ENCODE measurements around the gene ACADVL.

The ACADVL gene

DNA sequence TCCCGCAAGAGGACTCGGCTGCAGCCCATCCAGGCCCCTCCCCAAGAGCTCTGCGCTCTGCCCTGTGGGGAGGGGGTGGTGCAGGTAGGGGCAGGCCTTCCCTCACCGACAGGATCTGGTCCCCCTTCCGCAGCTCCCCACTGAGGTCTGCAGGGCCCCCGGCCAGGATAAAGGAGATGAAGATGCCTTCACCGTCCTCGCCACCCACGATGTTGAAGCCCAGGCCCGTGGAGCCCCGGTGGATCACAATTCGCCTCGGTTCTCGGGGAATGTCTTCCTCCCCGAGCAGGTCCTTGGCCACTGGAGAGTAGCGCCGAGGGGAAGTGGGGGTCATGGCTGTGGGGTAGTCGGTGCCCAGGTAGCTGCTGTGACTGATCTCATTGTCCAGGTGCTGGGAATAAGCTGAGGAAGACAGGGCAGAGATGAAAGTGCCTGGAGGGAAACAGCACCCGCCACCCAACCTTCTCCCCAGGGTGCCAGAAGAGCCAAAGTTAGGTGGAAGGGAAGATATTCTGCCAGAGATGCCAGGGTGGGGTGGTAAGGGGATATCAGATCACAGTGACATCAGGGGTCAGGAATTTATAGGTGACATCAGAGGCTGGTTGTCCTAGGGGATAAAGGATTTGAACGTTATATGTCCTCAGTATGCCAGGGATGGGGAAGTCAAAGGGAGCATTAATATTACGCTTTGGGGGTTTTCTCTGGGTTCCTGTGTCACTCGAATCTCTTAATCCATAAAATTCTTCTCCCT lies 22.9 kb upstream of the ACADVL start:
- TF ChIP-seq POLR2AphosphoS5 (IDR thresholded peaks at IDR 0.05; ENCODE audit: low read depth): no peak
- TF ChIP-seq SPI1 (IDR thresholded peaks at IDR 0.05; ENCODE audit: borderline replicate concordance, low read depth): no peak
- TF ChIP-seq, protein P1, sequence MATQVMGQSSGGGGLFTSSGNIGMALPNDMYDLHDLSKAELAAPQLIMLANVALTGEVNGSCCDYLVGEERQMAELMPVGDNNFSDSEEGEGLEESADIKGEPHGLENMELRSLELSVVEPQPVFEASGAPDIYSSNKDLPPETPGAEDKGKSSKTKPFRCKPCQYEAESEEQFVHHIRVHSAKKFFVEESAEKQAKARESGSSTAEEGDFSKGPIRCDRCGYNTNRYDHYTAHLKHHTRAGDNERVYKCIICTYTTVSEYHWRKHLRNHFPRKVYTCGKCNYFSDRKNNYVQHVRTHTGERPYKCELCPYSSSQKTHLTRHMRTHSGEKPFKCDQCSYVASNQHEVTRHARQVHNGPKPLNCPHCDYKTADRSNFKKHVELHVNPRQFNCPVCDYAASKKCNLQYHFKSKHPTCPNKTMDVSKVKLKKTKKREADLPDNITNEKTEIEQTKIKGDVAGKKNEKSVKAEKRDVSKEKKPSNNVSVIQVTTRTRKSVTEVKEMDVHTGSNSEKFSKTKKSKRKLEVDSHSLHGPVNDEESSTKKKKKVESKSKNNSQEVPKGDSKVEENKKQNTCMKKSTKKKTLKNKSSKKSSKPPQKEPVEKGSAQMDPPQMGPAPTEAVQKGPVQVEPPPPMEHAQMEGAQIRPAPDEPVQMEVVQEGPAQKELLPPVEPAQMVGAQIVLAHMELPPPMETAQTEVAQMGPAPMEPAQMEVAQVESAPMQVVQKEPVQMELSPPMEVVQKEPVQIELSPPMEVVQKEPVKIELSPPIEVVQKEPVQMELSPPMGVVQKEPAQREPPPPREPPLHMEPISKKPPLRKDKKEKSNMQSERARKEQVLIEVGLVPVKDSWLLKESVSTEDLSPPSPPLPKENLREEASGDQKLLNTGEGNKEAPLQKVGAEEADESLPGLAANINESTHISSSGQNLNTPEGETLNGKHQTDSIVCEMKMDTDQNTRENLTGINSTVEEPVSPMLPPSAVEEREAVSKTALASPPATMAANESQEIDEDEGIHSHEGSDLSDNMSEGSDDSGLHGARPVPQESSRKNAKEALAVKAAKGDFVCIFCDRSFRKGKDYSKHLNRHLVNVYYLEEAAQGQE (IDR thresholded peaks at IDR 0.05; ENCODE audit: insufficient replicate concordance, low read depth): no peak
- no peak for TF ChIP-seq GABPA (IDR thresholded peaks at IDR 0.05; ENCODE audit: low read depth)
- TF ChIP-seq, protein P2, sequence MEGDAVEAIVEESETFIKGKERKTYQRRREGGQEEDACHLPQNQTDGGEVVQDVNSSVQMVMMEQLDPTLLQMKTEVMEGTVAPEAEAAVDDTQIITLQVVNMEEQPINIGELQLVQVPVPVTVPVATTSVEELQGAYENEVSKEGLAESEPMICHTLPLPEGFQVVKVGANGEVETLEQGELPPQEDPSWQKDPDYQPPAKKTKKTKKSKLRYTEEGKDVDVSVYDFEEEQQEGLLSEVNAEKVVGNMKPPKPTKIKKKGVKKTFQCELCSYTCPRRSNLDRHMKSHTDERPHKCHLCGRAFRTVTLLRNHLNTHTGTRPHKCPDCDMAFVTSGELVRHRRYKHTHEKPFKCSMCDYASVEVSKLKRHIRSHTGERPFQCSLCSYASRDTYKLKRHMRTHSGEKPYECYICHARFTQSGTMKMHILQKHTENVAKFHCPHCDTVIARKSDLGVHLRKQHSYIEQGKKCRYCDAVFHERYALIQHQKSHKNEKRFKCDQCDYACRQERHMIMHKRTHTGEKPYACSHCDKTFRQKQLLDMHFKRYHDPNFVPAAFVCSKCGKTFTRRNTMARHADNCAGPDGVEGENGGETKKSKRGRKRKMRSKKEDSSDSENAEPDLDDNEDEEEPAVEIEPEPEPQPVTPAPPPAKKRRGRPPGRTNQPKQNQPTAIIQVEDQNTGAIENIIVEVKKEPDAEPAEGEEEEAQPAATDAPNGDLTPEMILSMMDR (IDR thresholded peaks at IDR 0.05; ENCODE audit: insufficient read depth, low read length): no peak
- H3K27ac ChIP-seq (replicated peaks): no peak overlapping the region
- no peak for DNase-seq (ENCODE audit: low read depth in 1 of 2, low spot score in 1 of 2)
- no peak overlapping the region for H3K4me3 ChIP-seq (replicated peaks; ENCODE audit: insufficient read depth, low read length)
- H3K27me3 ChIP-seq (ENCODE audit: insufficient read depth, poor library complexity, severe bottlenecking): no peaks in the 10 kb centered on the region

GRCh38 chr17:7203391-7203790 lies 16.3 kb upstream of the ACADVL start:
- DNase-seq (ENCODE audit: low read depth in 1 of 2, low spot score in 1 of 2): no peak
- H3K27me3 ChIP-seq (ENCODE audit: insufficient read depth, poor library complexity, severe bottlenecking): no peaks in the 10 kb centered on the region
- no peak for TF ChIP-seq SPI1 (IDR thresholded peaks at IDR 0.05; ENCODE audit: borderline replicate concordance, low read depth)
- TF ChIP-seq, protein P1 (IDR thresholded peaks at IDR 0.05; ENCODE audit: insufficient replicate concordance, low read depth): no peak
- TF ChIP-seq GABPA (IDR thresholded peaks at IDR 0.05; ENCODE audit: low read depth): no peak
- no peak for TF ChIP-seq POLR2AphosphoS5 (IDR thresholded peaks at IDR 0.05; ENCODE audit: low read depth)
- TF ChIP-seq, protein P2 (IDR thresholded peaks at IDR 0.05; ENCODE audit: insufficient read depth, low read length): no peak
- H3K4me3 ChIP-seq (replicated peaks; ENCODE audit: insufficient read depth, low read length): no peak overlapping the region
- H3K27ac ChIP-seq (replicated peaks): no peak overlapping the region

- Histone ChIP-seq H3K27me3 (ENCODE audit: insufficient read depth, poor library complexity, severe bottlenecking) (no peaks in the 10 kb centered on the region), H3K4me3 (replicated peaks; ENCODE audit: insufficient read depth, low read length) (no peak overlapping the region), H3K27ac (replicated peaks) (no peak overlapping the region)
- TF ChIP-seq, protein P2 (IDR thresholded peaks at IDR 0.05; ENCODE audit: insufficient read depth, low read length): no peak
- TF ChIP-seq, protein P1 (IDR thresholded peaks at IDR 0.05; ENCODE audit: insufficient replicate concordance, low read depth): no peak
- DNase-seq (ENCODE audit: low read depth in 1 of 2, low spot score in 1 of 2): no peak
Measured at GRCh38 chr17:7204336-7204735, 15.4 kb upstream of the ACADVL start.

Data from HL-60 (cell line).